ENCODE data around the gene PSMD1.

DNA sequence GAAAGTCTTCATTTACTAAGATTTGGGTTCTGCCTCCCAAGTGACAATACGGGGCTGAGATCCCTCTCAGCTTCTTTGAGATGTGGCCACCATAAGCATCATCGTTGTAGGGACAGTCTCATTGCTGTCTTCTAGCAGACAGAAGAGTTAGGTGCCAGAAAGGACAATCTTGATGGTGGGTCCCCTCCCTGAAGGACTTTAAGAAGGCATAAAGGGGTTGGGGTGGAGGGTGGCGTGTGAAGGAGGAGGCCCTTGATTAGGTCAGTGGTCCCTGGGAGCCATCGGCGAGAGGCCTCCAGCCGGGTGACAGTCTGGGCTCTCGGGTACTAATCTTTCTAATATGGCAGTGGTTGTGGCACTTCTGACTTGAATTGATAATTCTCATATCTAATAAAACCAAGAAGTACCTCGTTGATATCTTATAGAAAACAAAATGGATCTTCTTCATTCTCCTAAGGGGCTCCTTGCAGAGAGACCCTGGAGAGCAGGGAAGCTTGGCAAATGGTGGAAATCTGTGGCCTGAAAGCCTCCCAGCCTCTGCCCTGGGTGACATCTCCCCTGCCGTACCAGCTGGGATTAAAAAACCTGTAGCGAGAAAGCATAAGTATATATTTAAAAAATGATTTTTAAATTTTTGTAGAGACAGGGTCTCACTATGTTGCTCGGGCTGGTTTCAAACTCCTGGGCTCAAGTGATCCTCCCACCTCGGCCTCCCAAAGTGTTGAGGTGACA lies 7.2 kb upstream of the PSMD1 start:
- TF ChIP-seq CTCF (optimal IDR thresholded peaks at IDR 0.05 in 1 of 3, IDR thresholded peaks at IDR 0.05 in 1 of 3, conservative IDR thresholded peaks at IDR 0.05 in 1 of 3; ENCODE audit: extremely low read depth in 1 of 3, insufficient read depth in 2 of 3, low read length in 3 of 3), result no peak
- no peak for TF ChIP-seq EZH2 (IDR thresholded peaks at IDR 0.05; ENCODE audit: low read length)
